NT2/D1 (cell line): ENCODE measurements around the gene NRXN2.

Source experiments
- DNase-seq: peaks from one replicate; pipeline ENCODE4 v3.0.0-alpha.2; 2011; ENCODE audit warnings: low read depth, low spot score
- H3K27me3 ChIP-seq: 2 replicates; pipeline ENCODE4 v1.6.0; 2011; ENCODE audit warnings: mild to moderate bottlenecking; ENCODE audit not compliant: insufficient read length, insufficient read depth
- H3K36me3 ChIP-seq: 2 replicates; pipeline ENCODE4 v1.6.1; 2011; ENCODE audit warnings: mild to moderate bottlenecking, low read length, mixed read lengths; ENCODE audit not compliant: insufficient read depth, insufficient read length
- H3K4me1 ChIP-seq: 2 replicates; pipeline ENCODE4 v1.5.1; 2011; ENCODE audit not compliant: insufficient read depth, insufficient read length
- H3K4me3 ChIP-seq: 2 replicates; pipeline ENCODE4 v1.5.1; 2011; ENCODE audit warnings: low read depth; ENCODE audit not compliant: insufficient read length
- H3K9ac ChIP-seq: 2 replicates; pipeline ENCODE4 v1.6.0; 2011; ENCODE audit warnings: low read depth; ENCODE audit not compliant: insufficient read length
- H3K9me3 ChIP-seq: 2 replicates; pipeline ENCODE4 v1.5.1; 2011; ENCODE audit warnings: mild to moderate bottlenecking, low read length; ENCODE audit not compliant: insufficient read depth
- SUZ12 ChIP-seq: IDR thresholded peaks from 2 replicates; pipeline ENCODE4 v1.6.1; 2011; ENCODE audit not compliant: insufficient read length, insufficient read depth; ENCODE audit errors: extremely low read depth
- YY1 ChIP-seq: IDR thresholded peaks from 2 replicates; pipeline ENCODE4 v1.6.1; 2011; ENCODE audit not compliant: insufficient read length, insufficient read depth
- ZNF274 ChIP-seq: IDR thresholded peaks from 2 replicates; pipeline ENCODE4 v1.6.1; 2011; ENCODE audit warnings: mild to moderate bottlenecking, low read depth, low read length

Gene NRXN2

DNA sequence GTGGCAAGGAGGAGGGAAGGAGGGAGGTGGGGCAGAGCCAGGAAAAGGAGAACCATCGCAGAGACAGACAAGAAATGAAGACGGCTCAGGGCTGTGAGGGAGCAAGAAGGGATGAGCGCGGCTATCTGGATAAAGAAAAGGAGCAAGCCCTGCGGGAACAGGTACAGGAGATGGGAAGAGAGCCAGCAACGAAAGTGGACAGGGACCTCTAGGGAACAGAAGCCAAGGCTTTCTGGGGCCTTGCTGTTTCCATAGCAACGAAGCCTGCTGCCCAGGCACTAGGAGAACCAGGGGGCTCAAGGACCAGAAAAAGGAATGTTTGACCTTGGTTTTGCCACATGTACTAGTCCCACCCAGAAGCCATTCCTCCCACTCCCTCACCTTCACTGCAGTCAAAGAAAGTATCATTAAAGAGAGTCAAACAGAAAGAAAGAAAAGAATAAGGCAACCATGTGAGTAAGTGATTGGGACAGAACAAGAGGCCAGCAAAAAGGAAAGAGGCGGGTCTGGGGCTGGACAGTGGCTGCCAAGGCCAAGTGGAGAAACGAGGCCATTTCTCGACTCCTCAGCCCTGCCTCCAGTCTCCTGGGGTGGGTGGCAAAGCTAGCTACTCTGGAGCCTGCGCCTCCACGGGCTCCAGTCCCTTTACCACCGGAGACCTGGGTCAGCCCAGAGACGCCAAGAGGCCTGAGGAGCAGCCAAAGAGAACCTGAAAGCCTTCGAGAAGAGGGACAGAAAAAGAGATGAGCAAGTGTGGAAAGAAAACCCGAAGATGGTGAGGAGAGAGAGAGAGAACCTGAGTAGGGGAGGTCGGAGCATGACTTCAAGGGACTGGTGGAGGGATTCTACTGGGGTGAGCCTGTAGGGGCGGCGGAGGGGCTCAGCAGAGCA, 35.1 kb downstream of the NRXN2 start:
- Histone ChIP-seq H3K36me3 (no peaks in the 10 kb centered on the region), H3K4me1 (peaks cover 2% of the 10 kb centered on the region), H3K27me3 (peaks cover 8% of the 10 kb centered on the region), H3K9me3 (no peaks in the 10 kb centered on the region), H3K9ac (no peak overlapping the region), H3K4me3 (peak overlapping the region; percentile 50)
- TF ChIP-seq ZNF274: no peak
- no peak for TF ChIP-seq SUZ12
- no peak for TF ChIP-seq YY1
- DNase-seq: no peak

DNA sequence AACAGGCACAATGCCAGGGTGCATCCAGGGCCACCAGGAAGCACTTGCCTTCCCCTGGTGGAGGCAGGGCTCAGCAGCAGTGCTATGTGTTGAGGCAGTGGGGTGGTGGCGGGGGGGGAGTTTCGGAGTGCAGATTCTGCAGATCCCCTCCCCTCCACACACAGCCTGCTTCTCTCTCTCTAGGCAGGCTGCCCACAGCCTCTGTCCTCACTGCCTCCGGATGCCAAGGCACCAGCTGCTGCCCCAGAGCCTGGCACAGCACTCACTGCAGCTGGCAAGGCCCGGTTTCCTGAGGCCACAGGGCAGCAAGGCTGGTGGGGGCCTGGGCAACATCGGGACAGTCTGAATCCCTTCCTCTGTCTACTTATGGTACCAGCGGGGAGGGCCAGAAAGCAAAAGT, 35.8 kb downstream of the NRXN2 start:
- Histone ChIP-seq H3K4me3 (no peak overlapping the region), H3K27me3 (peaks cover 8% of the 10 kb centered on the region), H3K9me3 (no peaks in the 10 kb centered on the region), H3K9ac (no peak overlapping the region), H3K36me3 (no peaks in the 10 kb centered on the region), H3K4me1 (peaks cover 2% of the 10 kb centered on the region)
- TF ChIP-seq ZNF274 (no peak), SUZ12 (no peak), YY1 (no peak)
- DNase-seq: no peak

DNA sequence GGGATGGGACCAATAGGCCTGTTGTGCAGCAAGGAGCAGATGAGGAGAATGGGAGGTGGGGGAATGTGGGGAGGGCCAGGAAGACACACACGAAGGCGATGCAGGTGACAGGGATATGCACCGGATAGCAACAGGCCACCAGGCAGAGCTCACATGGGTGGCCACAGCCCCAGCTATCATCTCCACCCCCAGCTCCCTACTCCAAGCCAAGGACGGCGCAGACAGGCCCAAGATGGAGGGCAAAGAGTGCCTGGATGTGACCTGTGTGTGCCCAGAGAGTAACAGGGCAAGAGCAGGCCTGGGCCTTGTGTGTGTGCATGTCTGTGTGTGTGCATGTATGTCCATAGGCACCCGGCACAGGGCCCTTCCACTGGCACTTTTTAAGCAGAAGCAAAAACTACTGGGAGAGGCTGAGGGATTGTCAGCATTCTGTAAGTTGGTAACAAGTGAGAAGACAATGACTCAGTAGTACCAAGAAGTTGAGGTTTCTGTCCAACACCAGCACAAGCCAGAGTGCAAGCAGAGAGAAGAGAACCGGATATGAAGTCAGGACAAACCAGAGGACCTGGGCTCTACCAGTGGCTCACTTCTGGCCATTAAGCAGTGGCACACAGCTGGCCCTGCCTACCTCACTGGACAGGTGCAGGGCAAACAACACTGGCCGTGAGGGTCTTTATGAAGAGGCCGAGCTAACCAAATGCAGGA, 36.4 kb downstream of the NRXN2 start:
- H3K9ac ChIP-seq: no peak overlapping the region
- TF ChIP-seq ZNF274 (no peak), YY1 (no peak), SUZ12 (no peak)
- H3K36me3 ChIP-seq: no peaks in the 10 kb centered on the region
- H3K27me3 ChIP-seq: peaks cover 3% of the 10 kb centered on the region
- DNase-seq: no peak
- peaks cover 2% of the 10 kb centered on the region for H3K4me1 ChIP-seq
- H3K4me3 ChIP-seq: no peak overlapping the region
- no peaks in the 10 kb centered on the region for H3K9me3 ChIP-seq

DNA sequence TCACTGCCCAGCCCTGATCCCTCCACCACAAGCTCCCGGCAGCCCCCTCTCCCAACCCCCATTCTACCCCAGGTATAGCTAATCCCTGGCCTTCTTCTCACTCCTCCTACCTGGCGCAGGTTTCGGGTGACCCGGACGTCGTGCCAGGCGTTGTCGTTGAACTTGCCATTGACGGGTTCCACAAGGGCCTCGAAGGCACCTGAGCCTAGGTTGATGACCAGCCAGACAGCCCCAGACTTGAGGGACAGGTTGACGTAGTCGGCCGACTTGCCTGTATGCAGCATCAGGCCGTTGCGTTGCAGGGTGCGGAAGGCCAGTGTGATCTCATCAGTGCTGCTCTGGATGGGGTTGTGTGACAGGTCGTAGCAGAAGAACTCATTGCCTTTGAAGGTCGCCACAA, 37.5 kb downstream of the NRXN2 start:
- DNase-seq: no peak
- Histone ChIP-seq H3K4me1 (peaks cover 2% of the 10 kb centered on the region), H3K27me3 (no peaks in the 10 kb centered on the region), H3K9ac (no peak overlapping the region), H3K9me3 (no peaks in the 10 kb centered on the region), H3K36me3 (no peaks in the 10 kb centered on the region), H3K4me3 (no peak overlapping the region)
- TF ChIP-seq YY1: no peak
- TF ChIP-seq SUZ12: no peak
- no peak for TF ChIP-seq ZNF274

DNA sequence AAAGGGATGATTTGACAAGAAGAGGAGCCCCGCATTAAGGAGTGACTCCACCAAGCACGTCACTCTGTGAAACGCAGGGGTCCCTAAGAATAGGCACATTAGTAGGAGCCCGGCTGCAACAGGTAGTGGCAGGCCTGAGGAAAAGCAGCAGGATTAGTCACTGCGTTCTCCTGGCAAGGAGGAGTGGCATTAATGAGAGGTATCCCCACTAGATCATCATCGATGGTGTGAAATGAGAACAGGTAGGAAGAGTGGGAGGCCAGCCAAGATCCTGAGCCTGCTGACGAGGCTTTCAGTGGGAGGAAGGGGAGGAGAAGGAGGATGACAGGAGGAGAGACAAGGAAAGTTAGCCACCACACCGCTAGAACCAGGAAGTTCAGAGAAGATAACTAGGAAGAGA, 38.6 kb downstream of the NRXN2 start:
- Histone ChIP-seq H3K4me1 (peaks cover 2% of the 10 kb centered on the region), H3K36me3 (no peaks in the 10 kb centered on the region), H3K4me3 (no peak overlapping the region), H3K27me3 (no peaks in the 10 kb centered on the region), H3K9me3 (no peaks in the 10 kb centered on the region), H3K9ac (no peak overlapping the region)
- no peak for TF ChIP-seq ZNF274
- no peak for TF ChIP-seq SUZ12
- no peak for TF ChIP-seq YY1
- no peak for DNase-seq

DNA sequence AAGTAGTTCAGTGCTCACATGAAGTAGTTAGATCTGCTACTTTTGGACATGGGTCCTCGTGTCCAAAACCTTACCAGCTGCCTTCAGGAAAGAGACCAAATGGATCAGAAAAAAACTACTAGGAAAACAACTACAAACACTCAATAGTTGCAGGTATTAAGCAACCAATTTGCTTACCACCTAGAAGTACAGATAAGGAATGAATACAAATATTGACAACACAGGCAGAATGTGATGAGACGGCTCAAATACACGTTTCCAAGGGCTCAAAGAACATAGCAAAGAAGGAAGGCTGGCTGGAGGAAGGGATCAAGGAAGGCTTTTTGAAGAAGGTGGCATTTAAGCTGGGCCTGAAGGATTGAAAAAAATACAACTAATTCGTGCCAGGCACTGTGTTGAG, 41.8 kb downstream of the NRXN2 start:
- no peak overlapping the region for H3K9ac ChIP-seq
- H3K27me3 ChIP-seq: peaks cover 6% of the 10 kb centered on the region
- no peak for DNase-seq
- no peak overlapping the region for H3K4me3 ChIP-seq
- no peaks in the 10 kb centered on the region for H3K4me1 ChIP-seq
- H3K9me3 ChIP-seq: no peaks in the 10 kb centered on the region
- TF ChIP-seq ZNF274 (no peak), SUZ12 (no peak), YY1 (no peak)
- H3K36me3 ChIP-seq: no peaks in the 10 kb centered on the region

DNA sequence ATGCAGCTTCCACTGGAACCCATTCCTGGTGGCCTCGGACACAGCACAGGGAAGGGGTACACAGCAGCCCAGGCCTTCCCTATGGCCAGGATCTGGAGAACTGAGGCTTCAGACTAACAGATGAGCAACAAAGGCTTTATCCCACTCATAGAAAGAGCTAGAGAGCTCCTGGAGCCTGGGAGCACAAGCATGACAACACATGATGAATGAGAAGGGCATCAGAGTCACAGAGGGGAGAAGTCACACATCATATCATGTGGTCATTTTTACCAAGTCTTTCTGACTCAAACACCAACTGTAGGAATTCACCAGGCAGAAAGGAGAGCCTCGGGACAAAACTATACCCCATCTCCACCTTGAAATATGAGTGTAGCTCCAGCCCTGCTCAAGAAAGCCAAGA, 43.2 kb downstream of the NRXN2 start:
- no peak for DNase-seq
- peaks cover 6% of the 10 kb centered on the region for H3K27me3 ChIP-seq

More for the DNA sequence above, 43.2 kb downstream of the NRXN2 start:
- H3K9ac ChIP-seq: no peak overlapping the region
- H3K4me3 ChIP-seq: no peak overlapping the region
- peaks cover 9% of the 10 kb centered on the region for H3K4me1 ChIP-seq
- H3K36me3 ChIP-seq: no peaks in the 10 kb centered on the region
- H3K9me3 ChIP-seq: no peaks in the 10 kb centered on the region
- TF ChIP-seq SUZ12 (no peak), YY1 (no peak), ZNF274 (no peak)
